ENCODE measurements around the gene COL8A1.

- TF ChIP-seq, protein P1, sequence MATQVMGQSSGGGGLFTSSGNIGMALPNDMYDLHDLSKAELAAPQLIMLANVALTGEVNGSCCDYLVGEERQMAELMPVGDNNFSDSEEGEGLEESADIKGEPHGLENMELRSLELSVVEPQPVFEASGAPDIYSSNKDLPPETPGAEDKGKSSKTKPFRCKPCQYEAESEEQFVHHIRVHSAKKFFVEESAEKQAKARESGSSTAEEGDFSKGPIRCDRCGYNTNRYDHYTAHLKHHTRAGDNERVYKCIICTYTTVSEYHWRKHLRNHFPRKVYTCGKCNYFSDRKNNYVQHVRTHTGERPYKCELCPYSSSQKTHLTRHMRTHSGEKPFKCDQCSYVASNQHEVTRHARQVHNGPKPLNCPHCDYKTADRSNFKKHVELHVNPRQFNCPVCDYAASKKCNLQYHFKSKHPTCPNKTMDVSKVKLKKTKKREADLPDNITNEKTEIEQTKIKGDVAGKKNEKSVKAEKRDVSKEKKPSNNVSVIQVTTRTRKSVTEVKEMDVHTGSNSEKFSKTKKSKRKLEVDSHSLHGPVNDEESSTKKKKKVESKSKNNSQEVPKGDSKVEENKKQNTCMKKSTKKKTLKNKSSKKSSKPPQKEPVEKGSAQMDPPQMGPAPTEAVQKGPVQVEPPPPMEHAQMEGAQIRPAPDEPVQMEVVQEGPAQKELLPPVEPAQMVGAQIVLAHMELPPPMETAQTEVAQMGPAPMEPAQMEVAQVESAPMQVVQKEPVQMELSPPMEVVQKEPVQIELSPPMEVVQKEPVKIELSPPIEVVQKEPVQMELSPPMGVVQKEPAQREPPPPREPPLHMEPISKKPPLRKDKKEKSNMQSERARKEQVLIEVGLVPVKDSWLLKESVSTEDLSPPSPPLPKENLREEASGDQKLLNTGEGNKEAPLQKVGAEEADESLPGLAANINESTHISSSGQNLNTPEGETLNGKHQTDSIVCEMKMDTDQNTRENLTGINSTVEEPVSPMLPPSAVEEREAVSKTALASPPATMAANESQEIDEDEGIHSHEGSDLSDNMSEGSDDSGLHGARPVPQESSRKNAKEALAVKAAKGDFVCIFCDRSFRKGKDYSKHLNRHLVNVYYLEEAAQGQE (IDR thresholded peaks at IDR 0.05; ENCODE audit: insufficient read depth in 1 of 2, low read depth in 2 of 2, low read length in 1 of 2): no peak
- TF ChIP-seq, protein P2, sequence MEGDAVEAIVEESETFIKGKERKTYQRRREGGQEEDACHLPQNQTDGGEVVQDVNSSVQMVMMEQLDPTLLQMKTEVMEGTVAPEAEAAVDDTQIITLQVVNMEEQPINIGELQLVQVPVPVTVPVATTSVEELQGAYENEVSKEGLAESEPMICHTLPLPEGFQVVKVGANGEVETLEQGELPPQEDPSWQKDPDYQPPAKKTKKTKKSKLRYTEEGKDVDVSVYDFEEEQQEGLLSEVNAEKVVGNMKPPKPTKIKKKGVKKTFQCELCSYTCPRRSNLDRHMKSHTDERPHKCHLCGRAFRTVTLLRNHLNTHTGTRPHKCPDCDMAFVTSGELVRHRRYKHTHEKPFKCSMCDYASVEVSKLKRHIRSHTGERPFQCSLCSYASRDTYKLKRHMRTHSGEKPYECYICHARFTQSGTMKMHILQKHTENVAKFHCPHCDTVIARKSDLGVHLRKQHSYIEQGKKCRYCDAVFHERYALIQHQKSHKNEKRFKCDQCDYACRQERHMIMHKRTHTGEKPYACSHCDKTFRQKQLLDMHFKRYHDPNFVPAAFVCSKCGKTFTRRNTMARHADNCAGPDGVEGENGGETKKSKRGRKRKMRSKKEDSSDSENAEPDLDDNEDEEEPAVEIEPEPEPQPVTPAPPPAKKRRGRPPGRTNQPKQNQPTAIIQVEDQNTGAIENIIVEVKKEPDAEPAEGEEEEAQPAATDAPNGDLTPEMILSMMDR (IDR thresholded peaks at IDR 0.05): no peak
Observed at GRCh38 chr3:99693636-99694035, 55.2 kb downstream of the COL8A1 start.

Measured in Panc1 (cell line).